LNCaP clone FGC (cell line): ENCODE data around the gene ENO1.
A peak's percentile ranks its signal among the peaks of the same experiment; 100 is the strongest.
"Not testable (repeated sequence)": the region's sequence is repeated elsewhere in the genome, so short reads cannot be mapped to it uniquely, and the experiment has no call there.

Source experiments
- DNase-seq: peaks from one replicate; pipeline ENCODE4 v3.0.0-alpha.2; 2011; ENCODE audit warnings: low read depth
- H3K4me3 ChIP-seq: 2 replicates; pipeline ENCODE4 v1.5.1; 2011; ENCODE audit warnings: mild to moderate bottlenecking, low read depth, low read length, control low read depth
- CTCF ChIP-seq: IDR thresholded peaks from 2 replicates; pipeline ENCODE4 v1.5.1; 2012; ENCODE audit warnings: mild to moderate bottlenecking; ENCODE audit not compliant: control insufficient read depth, insufficient read depth; ENCODE audit errors: extremely low read depth

ENO1 gene

GRCh38 chr1:8892026-8892425, 13.5 kb upstream of the ENO1 start:
- no peak for TF ChIP-seq CTCF
- no peak overlapping the region for H3K4me3 ChIP-seq
- DNase-seq, result no peak

GRCh38 chr1:8891401-8891800, 12.9 kb upstream of the ENO1 start:
- no peak overlapping the region for H3K4me3 ChIP-seq
- TF ChIP-seq CTCF, result no peak
- no peak for DNase-seq

DNA sequence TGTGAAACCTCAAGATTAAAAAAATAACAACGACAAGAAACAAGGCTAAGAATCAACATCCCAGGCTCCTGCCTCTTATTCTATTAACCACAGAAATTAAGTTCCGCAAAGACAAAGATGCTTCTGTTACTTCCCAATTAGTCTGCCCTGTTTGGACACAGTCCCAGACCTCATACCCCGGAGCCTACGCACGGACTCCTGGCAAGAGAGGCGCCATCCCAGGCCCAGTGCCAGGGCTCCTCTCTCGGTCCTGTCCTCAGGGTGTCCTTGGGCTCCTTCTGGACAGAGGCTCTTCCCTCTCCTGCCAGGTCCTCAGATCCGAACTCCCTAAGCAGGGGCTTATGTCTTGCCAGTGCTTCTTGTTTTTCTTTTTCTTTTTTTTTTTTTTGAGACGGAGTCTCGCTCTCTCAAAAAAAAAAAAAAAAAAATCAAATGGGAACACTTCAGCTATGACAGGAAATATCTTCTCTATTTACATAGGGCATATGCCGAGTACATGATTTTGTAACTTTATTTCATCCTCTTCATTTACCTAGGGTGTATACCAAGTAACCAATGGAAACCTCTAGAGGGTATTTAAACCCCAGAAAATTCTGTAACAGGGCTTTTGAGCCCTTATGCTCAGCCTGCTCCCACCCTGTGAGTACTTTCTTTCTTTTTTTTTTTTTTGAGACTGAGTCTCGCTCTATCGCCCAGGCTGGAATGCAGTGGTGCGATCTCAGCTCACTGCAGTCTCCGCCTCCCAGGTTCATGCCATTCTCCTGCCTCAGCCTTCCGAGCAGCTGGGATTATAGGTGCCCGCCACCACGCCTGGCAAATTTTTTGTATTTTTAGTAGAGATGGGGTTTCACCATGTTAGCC, 11.7 kb upstream of the ENO1 start:
- peak overlapping the region; percentile 19; the same call in 1 of the 2 replicates for H3K4me3 ChIP-seq
- peak; percentile 77 for DNase-seq
- no peak for TF ChIP-seq CTCF

- no peak for DNase-seq
- H3K4me3 ChIP-seq, result no peak overlapping the region
- TF ChIP-seq CTCF, result no peak
Observed at GRCh38 chr1:8889103-8889846, 10.8 kb upstream of the ENO1 start.

GRCh38 chr1:8886589-8886988, 8.1 kb upstream of the ENO1 start:
- DNase-seq, result no peak
- no peak overlapping the region for H3K4me3 ChIP-seq
- no peak for TF ChIP-seq CTCF

GRCh38 chr1:8886031-8886524, 7.6 kb upstream of the ENO1 start:
- not testable (repeated sequence) for H3K4me3 ChIP-seq, DNase-seq

- not testable (repeated sequence) for H3K4me3 ChIP-seq, DNase-seq
Observed at GRCh38 chr1:8884105-8884504, 5.6 kb upstream of the ENO1 start.

DNA sequence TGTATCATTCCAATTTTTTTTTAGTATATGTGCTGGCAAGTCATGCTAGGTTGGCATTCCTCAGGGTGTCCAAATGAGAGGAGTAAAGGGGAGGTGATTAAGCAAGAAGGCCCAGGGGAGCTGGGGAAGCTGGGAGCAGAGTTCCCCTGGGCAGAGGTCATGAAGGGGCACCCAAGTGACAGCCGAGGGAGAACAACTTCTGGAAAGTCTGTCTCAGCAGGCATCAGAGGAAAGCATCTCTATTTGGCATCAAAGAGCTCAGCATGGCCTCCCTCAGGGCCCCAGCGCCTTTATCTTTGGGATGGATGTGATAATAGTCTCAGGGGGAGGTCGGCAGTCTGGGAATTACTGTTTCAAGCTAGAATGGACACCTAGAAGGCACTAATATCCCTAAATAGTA, 5.0 kb upstream of the ENO1 start:
- no peak for TF ChIP-seq CTCF
- DNase-seq, result no peak
- no peak overlapping the region for H3K4me3 ChIP-seq
